HCEC 1CT (cell line): ENCODE results near the gene MPPED1.

ENCODE experiments used
- DNase-seq: peaks from one replicate; pipeline ENCODE4 v3.0.0-alpha.2; 2017

MPPED1 gene

GRCh38 chr22:43550672-43551071 lies 138.9 kb downstream of the MPPED1 start:
- no peak for DNase-seq

DNA sequence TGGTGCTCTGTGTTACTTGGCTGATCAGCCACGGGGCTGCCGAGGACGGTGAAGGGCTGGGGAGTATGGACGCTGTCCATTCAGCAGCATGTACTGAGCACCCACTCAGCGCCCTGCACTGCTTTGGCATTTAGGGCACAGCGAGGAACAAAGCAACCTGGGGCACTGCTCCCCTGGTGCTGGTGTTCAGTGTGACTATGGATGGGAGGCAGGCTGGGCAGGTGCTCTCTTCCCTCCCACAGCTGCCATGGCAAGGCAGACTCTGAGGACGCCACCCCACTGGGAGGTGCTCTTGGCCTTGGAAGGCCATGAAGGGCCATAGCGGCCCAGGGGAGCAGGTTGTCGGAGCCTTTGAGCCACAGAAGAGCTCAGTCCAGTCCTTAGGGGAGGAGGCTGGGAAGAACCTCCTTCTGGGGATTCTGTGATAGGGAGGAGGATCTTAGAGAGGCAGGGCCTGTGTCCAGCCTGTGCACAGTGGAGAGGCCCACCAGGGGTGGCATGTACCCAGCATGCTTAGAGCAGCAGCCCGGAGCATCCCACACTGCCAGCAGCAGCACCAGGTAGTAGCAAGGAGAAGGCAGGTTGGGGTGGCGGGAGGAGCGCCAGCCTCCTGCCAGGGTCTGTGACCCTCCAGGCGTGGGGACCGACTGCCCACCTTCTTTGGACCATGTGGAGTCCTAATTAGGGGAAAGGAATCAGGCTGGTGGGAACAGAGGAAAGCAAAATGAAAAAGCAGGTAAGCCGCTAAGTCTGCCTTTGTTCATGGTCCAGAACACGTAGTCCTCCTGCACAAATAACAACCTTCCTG lies 141.8 kb downstream of the MPPED1 start:
- no peak for DNase-seq

DNA sequence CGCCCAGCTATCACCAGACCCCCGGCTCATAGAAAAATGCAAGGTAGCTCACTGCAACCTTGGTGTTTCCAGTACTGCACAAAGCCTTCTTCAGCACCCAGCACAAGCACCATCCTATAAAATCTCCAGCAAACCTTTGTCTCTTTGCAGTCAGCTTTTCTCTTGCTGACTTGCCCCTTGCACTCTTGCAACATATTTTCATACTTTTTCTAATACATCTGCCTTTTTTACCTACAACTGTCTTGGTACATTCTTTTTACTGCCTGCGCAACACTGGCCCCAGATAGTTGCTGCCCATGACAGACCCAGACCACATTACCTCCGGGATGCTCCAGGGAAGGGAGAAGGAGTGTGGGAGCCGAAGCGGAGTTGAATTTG lies 142.4 kb downstream of the MPPED1 start:
- no peak for DNase-seq

GRCh38 chr22:43554694-43555365 lies 143.0 kb downstream of the MPPED1 start:
- DNase-seq = no peak

- no peak for DNase-seq
These were observed 144.0 kb downstream of the MPPED1 start for GRCh38 chr22:43555561-43556515.
